Fibroblast of mammary gland (primary cell): ENCODE results near the gene CBY2.
"Not testable (repeated sequence)": the region's sequence is repeated elsewhere in the genome, so short reads cannot be mapped to it uniquely, and the experiment has no call there.

Experiments used
- DNase-seq: peaks from one replicate; pipeline ENCODE4 v3.0.0-alpha.2; 2010; ENCODE audit warnings: low read depth
- H3K4me3 ChIP-seq: 2 replicates; pipeline ENCODE4 v1.5.1; 2011; ENCODE audit warnings: low read depth, mild to moderate bottlenecking, low read length, moderate library complexity; ENCODE audit not compliant: control insufficient read depth
- TF ChIP-seq, protein P1 (sequence below): conservative IDR thresholded peaks from 2 replicates; pipeline ENCODE4 v1.5.1; 2011; ENCODE audit warnings: low read depth, low read length, inconsistent platforms; ENCODE audit not compliant: control insufficient read depth, insufficient read depth

Gene CBY2, protein sequence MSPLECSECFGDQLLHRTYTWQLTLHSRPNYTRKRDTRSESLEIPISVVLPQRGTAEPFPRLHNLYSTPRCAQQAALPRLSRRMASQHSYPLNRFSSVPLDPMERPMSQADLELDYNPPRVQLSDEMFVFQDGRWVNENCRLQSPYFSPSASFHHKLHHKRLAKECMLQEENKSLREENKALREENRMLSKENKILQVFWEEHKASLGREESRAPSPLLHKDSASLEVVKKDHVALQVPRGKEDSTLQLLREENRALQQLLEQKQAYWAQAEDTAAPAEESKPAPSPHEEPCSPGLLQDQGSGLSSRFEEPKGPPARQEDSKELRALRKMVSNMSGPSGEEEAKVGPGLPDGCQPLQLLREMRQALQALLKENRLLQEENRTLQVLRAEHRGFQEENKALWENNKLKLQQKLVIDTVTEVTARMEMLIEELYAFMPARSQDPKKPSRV

DNA sequence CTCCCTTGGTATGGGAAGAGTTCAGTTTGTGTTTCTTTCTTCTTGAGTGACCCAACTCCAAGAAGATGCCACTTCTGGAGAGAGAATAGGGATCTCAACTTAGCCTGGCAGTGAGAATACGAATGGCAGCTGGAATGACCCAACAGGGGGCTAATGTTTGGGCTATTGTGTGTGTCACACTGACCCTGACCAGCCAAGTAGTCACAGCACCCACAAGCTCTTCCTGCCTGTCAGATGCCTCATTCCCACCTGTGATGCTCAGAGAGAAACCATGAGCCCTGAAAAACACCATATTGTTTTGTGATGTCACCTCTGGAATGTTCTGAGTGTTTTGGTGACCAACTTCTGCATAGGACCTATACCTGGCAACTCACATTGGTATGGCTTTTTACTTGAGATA is at the start of gene CBY2:
Gene CBY2 (plus strand): TSS at position 233 of the 400 bp plus-strand sequence. CDS start 71 bp downstream, at position 304.
- TF ChIP-seq, protein P1, sequence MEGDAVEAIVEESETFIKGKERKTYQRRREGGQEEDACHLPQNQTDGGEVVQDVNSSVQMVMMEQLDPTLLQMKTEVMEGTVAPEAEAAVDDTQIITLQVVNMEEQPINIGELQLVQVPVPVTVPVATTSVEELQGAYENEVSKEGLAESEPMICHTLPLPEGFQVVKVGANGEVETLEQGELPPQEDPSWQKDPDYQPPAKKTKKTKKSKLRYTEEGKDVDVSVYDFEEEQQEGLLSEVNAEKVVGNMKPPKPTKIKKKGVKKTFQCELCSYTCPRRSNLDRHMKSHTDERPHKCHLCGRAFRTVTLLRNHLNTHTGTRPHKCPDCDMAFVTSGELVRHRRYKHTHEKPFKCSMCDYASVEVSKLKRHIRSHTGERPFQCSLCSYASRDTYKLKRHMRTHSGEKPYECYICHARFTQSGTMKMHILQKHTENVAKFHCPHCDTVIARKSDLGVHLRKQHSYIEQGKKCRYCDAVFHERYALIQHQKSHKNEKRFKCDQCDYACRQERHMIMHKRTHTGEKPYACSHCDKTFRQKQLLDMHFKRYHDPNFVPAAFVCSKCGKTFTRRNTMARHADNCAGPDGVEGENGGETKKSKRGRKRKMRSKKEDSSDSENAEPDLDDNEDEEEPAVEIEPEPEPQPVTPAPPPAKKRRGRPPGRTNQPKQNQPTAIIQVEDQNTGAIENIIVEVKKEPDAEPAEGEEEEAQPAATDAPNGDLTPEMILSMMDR: no peak
- H3K4me3 ChIP-seq: no peak within 1 kb of the TSS
- no peak for DNase-seq

GRCh38 chr13:45654633-45655349 is 47.3 kb upstream of the CBY2 start:
- DNase-seq: no peak
- TF ChIP-seq, protein P1: no peak
- H3K4me3 ChIP-seq: no peak overlapping the region

DNA sequence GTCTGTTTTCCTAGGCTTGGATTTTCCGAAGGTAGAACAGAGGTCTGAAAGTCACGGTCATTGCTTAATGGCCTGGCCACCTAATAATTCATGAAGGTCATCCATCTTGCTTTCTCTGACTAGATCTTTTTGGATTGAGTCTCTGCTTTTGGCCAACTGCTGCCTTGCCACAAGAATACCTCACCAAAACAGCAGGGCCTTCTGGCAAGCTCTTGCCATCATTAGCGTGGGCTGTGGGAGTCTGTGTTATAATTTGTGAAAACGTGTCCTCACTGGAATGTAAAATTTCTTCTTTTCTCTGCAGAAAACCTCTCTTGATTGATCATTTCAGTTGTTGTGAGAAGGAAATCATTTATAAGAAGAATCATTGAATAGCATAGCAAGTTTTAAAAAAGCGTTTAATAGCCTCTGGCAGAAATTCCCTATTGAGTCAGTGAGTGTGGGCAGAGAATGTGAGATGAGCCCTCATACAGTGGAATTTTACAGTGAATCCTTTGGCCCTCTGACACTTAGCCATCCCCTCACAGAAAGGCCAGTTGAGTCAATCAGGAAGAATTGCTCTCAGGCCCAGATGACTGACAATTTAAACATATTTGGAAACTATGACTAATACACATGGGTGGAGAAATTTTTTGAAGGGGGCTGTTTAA is 43.4 kb upstream of the CBY2 start:
- H3K4me3 ChIP-seq: no peak overlapping the region
- TF ChIP-seq, protein P1: no peak
- peak; percentile 86 for DNase-seq

DNA sequence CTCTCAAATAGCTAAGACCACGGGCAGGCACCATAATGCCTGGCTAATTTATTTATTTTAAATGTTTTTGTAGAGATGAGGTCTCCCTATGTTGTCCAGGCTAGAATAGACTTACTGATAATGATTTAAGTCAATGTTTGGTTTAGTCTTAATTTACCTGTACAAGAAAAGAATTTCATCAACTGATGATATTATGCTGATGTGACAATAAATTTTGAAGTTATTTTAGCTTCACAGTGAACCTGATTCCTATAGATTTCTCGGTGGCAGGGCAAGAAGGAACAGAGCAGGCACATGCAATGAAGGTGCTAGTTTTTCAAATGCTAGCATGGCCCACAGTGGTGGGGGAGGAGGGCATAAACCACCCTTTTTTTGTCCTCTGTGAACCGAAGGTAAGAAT is 42.6 kb upstream of the CBY2 start:
- TF ChIP-seq, protein P1: no peak
- no peak for DNase-seq
- no peak overlapping the region for H3K4me3 ChIP-seq

- not testable (repeated sequence) for DNase-seq, H3K4me3 ChIP-seq
These were observed 41.7 kb upstream of the CBY2 start for GRCh38 chr13:45660458-45660857.

GRCh38 chr13:45662162-45662561 is 40.0 kb upstream of the CBY2 start:
- TF ChIP-seq, protein P1: no peak
- H3K4me3 ChIP-seq: no peak overlapping the region
- peak; percentile 6 for DNase-seq

GRCh38 chr13:45662903-45663302 is 39.2 kb upstream of the CBY2 start:
- DNase-seq, H3K4me3 ChIP-seq: not testable (repeated sequence)

- not testable (repeated sequence) for H3K4me3 ChIP-seq, DNase-seq
These were observed 32.5 kb upstream of the CBY2 start for GRCh38 chr13:45669626-45670025.
